Stimulated activated CD4-positive, alpha-beta T cell treated with anti-CD3 and anti-CD28 coated beads, TNF-alpha, amount 100 ng/mL, for 48 hours (primary cell): ENCODE data around the gene ECPAS.
A peak's percentile ranks its signal among the peaks of the same experiment; 100 is the strongest.
"Not testable (repeated sequence)": the region's sequence is repeated elsewhere in the genome, so short reads cannot be mapped to it uniquely, and the experiment has no call there.

Source experiments
- DNase-seq, 3 donors: peaks; one replicate each; pipeline ENCODE4 v3.0.0-alpha.2; 2020; ENCODE audit warnings: low read depth in 3 of 3

ECPAS gene

GRCh38 chr9:111483858-111484571 lies at the start of gene ECPAS:
Gene ECPAS (minus strand): TSS chr9:111484383. CDS start chr9:111472918, 11,465 bp downstream.
- DNase-seq = peak; percentile 39 to 63 (median 46)

- no peak for DNase-seq
Measured at GRCh38 chr9:111533099-111533790, 49.1 kb upstream of the ECPAS start.

DNA sequence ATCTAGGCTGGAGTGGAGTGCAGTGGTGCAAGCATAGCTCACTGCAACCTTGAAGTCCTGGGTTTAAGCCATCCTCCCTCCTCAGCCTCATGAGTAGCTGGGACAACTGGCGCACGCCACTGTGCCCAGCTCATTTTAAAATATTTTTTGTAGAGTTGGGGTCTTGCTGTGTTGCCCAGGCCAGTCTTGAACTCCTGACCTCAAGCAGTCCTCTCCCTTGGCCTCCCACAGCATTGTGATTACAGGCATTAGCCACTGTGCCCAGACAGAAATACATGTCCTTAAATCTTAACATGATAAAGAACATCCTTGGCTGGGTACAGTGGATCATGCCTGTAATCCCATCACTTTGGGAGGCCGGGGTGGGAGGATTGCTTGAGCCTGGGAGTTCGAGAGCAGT lies 47.5 kb upstream of the ECPAS start:
- DNase-seq = no peak

DNA sequence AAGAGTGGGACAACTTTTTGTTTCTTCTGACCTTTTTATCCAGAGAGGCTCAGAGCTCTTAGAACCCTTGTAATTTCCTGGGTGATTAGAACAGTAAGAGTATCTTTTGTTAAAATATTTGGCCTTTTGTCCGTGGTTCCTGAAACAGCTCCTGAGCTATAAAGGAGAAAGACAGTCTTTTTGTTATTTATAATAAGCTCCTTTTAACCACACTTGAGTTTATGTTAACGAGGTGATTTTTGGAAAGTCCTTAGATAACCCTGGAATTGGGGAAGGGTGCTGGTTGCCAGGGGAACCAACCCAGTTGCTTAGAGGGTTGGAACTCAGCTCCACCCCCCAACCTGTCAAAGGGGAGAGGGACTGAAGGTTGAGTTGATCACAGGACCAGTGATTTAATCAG lies 45.6 kb upstream of the ECPAS start:
- no peak for DNase-seq

GRCh38 chr9:111527347-111527746 lies 43.2 kb upstream of the ECPAS start:
- no peak for DNase-seq

GRCh38 chr9:111525056-111525977 lies 41.1 kb upstream of the ECPAS start, which contains the start of gene ZNF483:
Gene ZNF483 (plus strand): TSS chr9:111525179. CDS start chr9:111527396, 2,217 bp downstream.
- DNase-seq = peak; percentile 35 to 48 (median 38)

GRCh38 chr9:111524731-111525055 lies 40.5 kb upstream of the ECPAS start:
- no peak for DNase-seq

- DNase-seq = no peak
Measured at GRCh38 chr9:111516061-111516465, 31.9 kb upstream of the ECPAS start.

GRCh38 chr9:111514967-111515366 lies 30.8 kb upstream of the ECPAS start:
- no peak for DNase-seq

DNA sequence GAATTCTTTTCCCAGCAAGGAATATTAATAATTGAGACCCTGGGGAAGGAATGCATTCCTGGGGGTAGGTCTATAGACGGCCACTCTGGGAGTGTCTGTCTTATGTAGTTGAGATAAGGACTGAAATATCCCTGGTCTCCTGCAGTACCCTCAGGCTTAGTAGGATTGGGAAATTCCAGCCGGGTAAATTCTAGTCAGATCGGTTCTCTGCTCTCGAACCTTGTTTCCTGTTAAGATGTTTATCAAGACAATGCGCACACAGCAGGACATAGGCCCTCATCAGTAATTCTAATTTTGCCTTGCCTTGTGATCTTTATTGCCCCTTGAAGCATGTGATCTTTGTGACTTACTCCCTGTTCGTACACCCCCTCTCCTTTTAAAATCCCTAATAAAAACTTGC lies 27.4 kb upstream of the ECPAS start:
- DNase-seq = not testable (repeated sequence)

GRCh38 chr9:111502506-111502905 lies 18.3 kb upstream of the ECPAS start:
- no peak for DNase-seq

DNA sequence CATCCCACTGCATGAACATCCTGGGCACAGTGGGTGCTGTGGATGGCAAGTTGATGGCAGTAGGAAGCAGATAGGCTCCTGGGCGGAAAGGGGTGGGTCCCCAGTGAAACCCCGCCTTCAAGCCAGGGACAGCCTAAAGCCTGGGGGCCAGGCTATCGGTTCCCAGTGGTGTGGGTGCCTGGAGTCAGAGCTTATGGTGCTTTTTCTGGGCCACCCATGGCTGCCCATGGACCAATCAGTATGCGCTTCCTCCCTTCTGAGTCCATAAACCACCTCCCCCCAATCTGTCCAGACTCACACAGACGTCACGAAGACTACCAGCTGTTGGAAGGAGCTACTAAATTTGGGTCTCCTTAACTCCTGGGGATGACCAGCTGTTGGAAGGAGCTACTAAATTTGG lies 17.5 kb upstream of the ECPAS start:
- DNase-seq = no peak

DNA sequence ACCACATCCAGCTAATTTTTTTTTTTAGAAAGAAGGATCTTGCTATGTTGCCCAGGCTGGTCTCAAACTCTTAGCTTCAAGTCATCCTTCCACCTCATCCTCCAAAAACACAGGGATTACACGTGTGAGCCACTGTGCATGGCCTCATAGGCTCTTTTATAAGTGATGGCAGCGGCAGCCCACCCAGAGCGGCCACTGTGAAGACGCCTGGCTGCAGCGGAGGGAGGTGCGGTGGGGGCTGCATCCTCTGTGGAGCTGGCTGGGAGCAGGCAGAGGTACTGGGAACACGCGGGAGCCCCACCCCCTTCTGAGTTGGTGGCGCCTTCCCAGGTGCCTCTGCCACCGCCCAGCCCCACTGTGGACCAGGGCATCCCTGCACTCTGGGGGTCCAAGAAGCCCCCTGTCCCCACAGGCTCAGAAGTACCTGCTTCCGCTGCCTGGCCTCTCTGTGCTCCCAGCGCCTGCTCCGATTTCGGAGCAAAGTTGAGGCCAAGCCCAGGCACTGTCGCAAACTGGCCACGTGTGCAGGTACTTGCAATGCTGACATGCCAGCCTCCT lies 16.9 kb upstream of the ECPAS start:
- DNase-seq = no peak

- DNase-seq = not testable (repeated sequence)
Measured at GRCh38 chr9:111497196-111497595, 13.0 kb upstream of the ECPAS start.

DNA sequence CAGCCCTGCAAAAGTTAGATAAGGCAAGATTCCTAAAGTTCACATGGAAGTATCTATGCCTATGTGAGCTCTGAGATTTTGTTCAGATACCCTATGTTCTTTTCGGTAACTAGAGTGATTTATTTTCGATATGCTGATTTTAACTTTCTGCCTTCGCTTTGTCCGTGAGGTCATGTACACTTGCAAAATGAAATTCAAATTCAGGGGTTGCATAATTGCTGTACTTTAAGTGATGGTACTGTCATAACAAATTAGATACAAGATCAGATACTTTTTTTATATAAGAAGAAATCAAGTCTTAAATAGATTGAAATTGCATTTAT lies 350 bp upstream of the ECPAS start:
- DNase-seq = no peak

DNA sequence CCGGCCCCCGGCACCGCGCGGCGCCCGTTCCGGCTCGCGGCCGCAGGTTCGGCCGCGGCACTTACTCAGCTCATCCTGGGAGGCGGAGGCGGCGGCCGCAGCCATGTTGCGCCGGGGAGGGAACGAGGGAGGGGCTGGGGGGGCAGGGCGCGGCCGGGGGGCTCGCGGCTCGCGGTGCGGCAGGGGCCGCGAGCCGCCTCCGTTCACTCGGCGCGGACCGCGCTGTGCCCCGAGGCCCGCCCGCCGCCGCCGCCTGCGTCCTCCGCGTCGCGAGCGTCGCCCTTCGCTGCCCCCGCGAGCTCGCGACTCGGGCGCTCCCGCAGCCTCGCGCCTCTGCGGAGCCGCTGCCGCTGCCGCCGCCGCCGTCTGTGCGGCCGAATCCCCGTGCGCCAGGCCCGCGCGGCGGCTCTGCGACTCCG lies 735 bp downstream of the ECPAS start:
- DNase-seq = peak; percentile 11 to 40 (median 21)

- peak; percentile 30 to 43 (median 32) for DNase-seq
Measured at GRCh38 chr9:111482694-111483438, 1.3 kb downstream of the ECPAS start.

- DNase-seq = no peak
Measured at GRCh38 chr9:111481885-111482636, 2.1 kb downstream of the ECPAS start.

DNA sequence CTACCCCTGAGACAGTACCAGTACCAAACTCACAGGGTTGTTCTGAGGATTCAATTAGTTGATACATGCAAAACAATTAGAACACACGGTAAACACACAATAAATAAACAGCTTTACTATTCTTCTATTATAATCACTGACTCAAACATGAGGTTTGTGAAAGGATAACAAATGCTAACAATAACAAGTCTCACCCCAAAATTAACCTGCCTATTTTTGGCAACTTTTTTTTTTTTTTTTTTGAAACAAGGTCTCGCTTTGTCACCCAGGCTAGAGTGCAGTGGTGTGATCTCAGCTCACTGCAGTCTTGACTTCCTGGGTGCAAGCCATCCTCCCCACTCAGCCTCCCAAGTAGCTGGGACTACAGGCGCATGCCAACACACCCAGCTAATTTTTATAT lies 6.5 kb downstream of the ECPAS start:
- no peak for DNase-seq

DNA sequence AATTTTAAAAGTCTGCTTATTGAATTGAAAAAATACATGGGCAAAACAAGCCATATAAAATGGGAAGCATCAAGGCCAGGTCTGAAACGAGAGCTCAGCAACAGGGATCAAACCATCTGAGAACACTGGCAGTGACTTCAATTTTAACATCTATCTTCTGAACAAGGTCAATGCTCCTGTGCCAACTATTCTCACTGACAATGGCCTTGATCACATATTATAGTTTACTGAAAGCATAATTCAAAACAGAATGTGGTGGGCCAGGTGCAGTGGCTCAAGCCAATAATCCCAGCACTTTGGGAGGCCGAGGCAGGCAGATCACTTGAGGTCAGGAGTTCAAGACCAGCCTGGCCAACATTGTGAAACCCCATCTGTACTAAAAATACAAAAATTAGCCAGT lies 9.0 kb downstream of the ECPAS start:
- no peak for DNase-seq

DNA sequence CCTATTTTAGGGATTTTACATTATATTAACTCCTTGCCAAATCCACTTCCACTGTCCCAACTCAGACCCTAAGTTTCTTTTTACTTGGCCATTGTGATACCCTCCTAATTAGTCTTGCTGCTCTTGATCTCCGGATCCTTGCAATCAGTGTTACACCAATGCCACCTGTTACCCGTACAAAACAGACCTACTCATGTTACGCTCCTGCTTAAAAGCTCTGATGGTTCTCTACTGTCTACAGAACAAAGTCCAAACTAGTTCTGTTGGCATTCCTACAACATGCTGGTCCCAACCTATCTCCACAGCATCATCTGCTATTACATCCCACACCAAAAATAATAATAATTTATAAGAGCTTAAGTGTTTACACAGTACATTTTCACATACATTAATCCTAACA lies 9.8 kb downstream of the ECPAS start:
- DNase-seq = no peak
